ENCODE data around the gene UBA1. TPM values are rescaled to one million over a fixed set of nuclear protein-coding genes. Genes with fewer than 3 reads are reported as not detected.

The UBA1 gene
- total RNA-seq, 1 donor, result 214 TPM

- DNase-seq (ENCODE audit: low read depth), result no peak
- H3K4me3 ChIP-seq (ENCODE audit: low read depth, low read length), result no peak overlapping the region
- TF ChIP-seq CTCF (IDR thresholded peaks at IDR 0.05; ENCODE audit: insufficient read depth, low read length), result no peak
Measured at GRCh38 chrX:47186096-47186740, 7.4 kb upstream of the UBA1 start.

- no peak for TF ChIP-seq CTCF (IDR thresholded peaks at IDR 0.05; ENCODE audit: insufficient read depth, low read length)
- DNase-seq (ENCODE audit: low read depth), result no peak
- no peak overlapping the region for H3K4me3 ChIP-seq (ENCODE audit: low read depth, low read length)
Measured at GRCh38 chrX:47187106-47187677, 6.4 kb upstream of the UBA1 start.

- no peak for TF ChIP-seq CTCF (IDR thresholded peaks at IDR 0.05; ENCODE audit: insufficient read depth, low read length)
- no peak overlapping the region for H3K4me3 ChIP-seq (ENCODE audit: low read depth, low read length)
- DNase-seq (ENCODE audit: low read depth), result no peak
Measured at GRCh38 chrX:47189906-47190305, 3.7 kb upstream of the UBA1 start.

- no peak for TF ChIP-seq CTCF (IDR thresholded peaks at IDR 0.05; ENCODE audit: insufficient read depth, low read length)
- peak; percentile 92 for DNase-seq (ENCODE audit: low read depth)
- peak overlapping the region; percentile 70 for H3K4me3 ChIP-seq (ENCODE audit: low read depth, low read length)
Measured at GRCh38 chrX:47190445-47191269, 3.0 kb upstream of the UBA1 start.

- DNase-seq (ENCODE audit: low read depth), result no peak
- no peak for TF ChIP-seq CTCF (IDR thresholded peaks at IDR 0.05; ENCODE audit: insufficient read depth, low read length)
- peak overlapping the region; percentile 70 for H3K4me3 ChIP-seq (ENCODE audit: low read depth, low read length)
Measured at GRCh38 chrX:47191331-47191730, 2.3 kb upstream of the UBA1 start.

- H3K4me3 ChIP-seq (ENCODE audit: low read depth, low read length), result peak overlapping the region; percentile 70
- no peak for DNase-seq (ENCODE audit: low read depth)
- TF ChIP-seq CTCF (IDR thresholded peaks at IDR 0.05; ENCODE audit: insufficient read depth, low read length), result no peak
Measured at GRCh38 chrX:47191806-47192401, 1.7 kb upstream of the UBA1 start.
